DND-41 (cell line): ENCODE data around the gene CMTR1.

Source experiments
- ATAC-seq: fragments of 200-7000 bp; cut with Tn5 transposase; 3 replicates; pipeline ENCODE4 v1.9.1; 2021; ENCODE audit warnings: low read depth; ENCODE audit not compliant: insufficient read depth
- DNase-seq: peaks from one replicate; pipeline ENCODE4 v3.0.0-alpha.2; 2020
- H2AFZ ChIP-seq: 2 replicates; pipeline ENCODE4 v1.6.0; 2012; ENCODE audit warnings: low read depth, low read length
- H3K27ac ChIP-seq: 2 replicates; pipeline ENCODE4 v1.5.1; 2012; ENCODE audit warnings: low read length, inconsistent platforms
- H3K27me3 ChIP-seq: fragments of 200-600 bp; sonication (generic); 2 replicates; pipeline ENCODE4 v1.6.0; 2012; ENCODE audit warnings: low read length, mild to moderate bottlenecking, inconsistent platforms; ENCODE audit not compliant: insufficient read depth, poor library complexity
- H3K36me3 ChIP-seq: 2 replicates; pipeline ENCODE4 v1.5.1; 2012; ENCODE audit warnings: low read length, inconsistent platforms; ENCODE audit not compliant: insufficient read depth
- H3K4me1 ChIP-seq: 2 replicates; pipeline ENCODE4 v1.5.1; 2012; ENCODE audit warnings: mild to moderate bottlenecking, low read length; ENCODE audit not compliant: insufficient read depth
- H3K4me2 ChIP-seq: 2 replicates; pipeline ENCODE4 v1.6.0; 2012; ENCODE audit warnings: mild to moderate bottlenecking, moderate library complexity, low read length, inconsistent platforms; ENCODE audit not compliant: insufficient read depth
- H3K4me3 ChIP-seq, 2 experiments: fragments of 200-600 bp in 1 of 2; shearing (Covaris generic) in 1 of 2; 2 replicates each; pipeline ENCODE4 v1.5.1; 2012 to 2016; ENCODE audit warnings: inconsistent platforms in 2 of 2, low read length in 2 of 2, mild to moderate bottlenecking in 2 of 2, low read depth in 1 of 2, moderate library complexity in 1 of 2
- H3K79me2 ChIP-seq: 2 replicates; pipeline ENCODE4 v1.6.0; 2012; ENCODE audit warnings: low read length, inconsistent platforms; ENCODE audit not compliant: insufficient read depth
- H3K9ac ChIP-seq: 2 replicates; pipeline ENCODE4 v1.6.0; 2012; ENCODE audit warnings: low read depth, mild to moderate bottlenecking, inconsistent platforms, low read length, moderate library complexity
- H3K9me3 ChIP-seq: 2 replicates; pipeline ENCODE4 v1.5.1; 2012; ENCODE audit warnings: low read length, moderate library complexity, mild to moderate bottlenecking, inconsistent platforms; ENCODE audit not compliant: insufficient read depth, severe bottlenecking
- H4K20me1 ChIP-seq: 2 replicates; pipeline ENCODE4 v1.6.0; 2012; ENCODE audit warnings: low read length; ENCODE audit not compliant: insufficient read depth
- CTCF ChIP-seq: IDR thresholded peaks from 2 replicates; pipeline ENCODE4 v1.5.1; 2012; ENCODE audit warnings: borderline replicate concordance, low read length, moderate library complexity, mild to moderate bottlenecking; ENCODE audit not compliant: poor library complexity, severe bottlenecking; ENCODE audit errors: extremely low read depth
- EZH2 ChIP-seq: IDR thresholded peaks from 3 replicates; pipeline ENCODE4 v1.6.1; 2012; ENCODE audit warnings: borderline replicate concordance, low read depth, mild to moderate bottlenecking, moderate library complexity, low read length, inconsistent platforms; ENCODE audit not compliant: severe bottlenecking

Gene CMTR1

GRCh38 chr6:37486121-37486839, 53.3 kb downstream of the CMTR1 start:
- no peaks in the 10 kb centered on the region for H3K27me3 ChIP-seq
- TF ChIP-seq CTCF = no peak
- TF ChIP-seq EZH2 = no peak
- no peak overlapping the region for H3K9ac ChIP-seq
- DNase-seq (no peak), ATAC-seq (no peak)
- H3K9me3 ChIP-seq = no peaks in the 10 kb centered on the region
- H3K4me1 ChIP-seq = no peaks in the 10 kb centered on the region
- peaks cover 35% of the 10 kb centered on the region for H3K79me2 ChIP-seq
- H3K27ac ChIP-seq = no peak overlapping the region
- H3K36me3 ChIP-seq = peaks cover 58% of the 10 kb centered on the region
- no peak overlapping the region for H3K4me2 ChIP-seq
- H3K4me3 ChIP-seq = no peak overlapping the region
- H4K20me1 ChIP-seq = peaks cover 49% of the 10 kb centered on the region
- no peak overlapping the region for H2AFZ ChIP-seq

GRCh38 chr6:37487591-37488380, 54.8 kb downstream of the CMTR1 start:
- peaks cover 64% of the 10 kb centered on the region for H4K20me1 ChIP-seq
- no peaks in the 10 kb centered on the region for H3K27me3 ChIP-seq
- no peak overlapping the region for H2AFZ ChIP-seq
- ATAC-seq (no peak), DNase-seq (no peak)
- H3K9ac ChIP-seq = no peak overlapping the region
- H3K4me1 ChIP-seq = no peaks in the 10 kb centered on the region
- peaks cover 47% of the 10 kb centered on the region for H3K79me2 ChIP-seq
- H3K27ac ChIP-seq = no peak overlapping the region
- no peak overlapping the region for H3K4me2 ChIP-seq
- TF ChIP-seq EZH2 = no peak
- no peak for TF ChIP-seq CTCF
- H3K9me3 ChIP-seq = no peaks in the 10 kb centered on the region
- no peak overlapping the region for H3K4me3 ChIP-seq
- peaks cover 42% of the 10 kb centered on the region for H3K36me3 ChIP-seq

GRCh38 chr6:37488476-37488875, 55.5 kb downstream of the CMTR1 start:
- H3K27ac ChIP-seq = no peak overlapping the region
- DNase-seq = no peak

More at GRCh38 chr6:37488476-37488875, 55.5 kb downstream of the CMTR1 start:
- no peak for ATAC-seq
- H3K4me2 ChIP-seq = no peak overlapping the region
- H3K36me3 ChIP-seq = peaks cover 36% of the 10 kb centered on the region
- no peak overlapping the region for H3K9ac ChIP-seq
- no peak overlapping the region for H2AFZ ChIP-seq
- no peaks in the 10 kb centered on the region for H3K9me3 ChIP-seq
- H3K4me1 ChIP-seq = no peaks in the 10 kb centered on the region
- no peak for TF ChIP-seq CTCF
- no peak for TF ChIP-seq EZH2
- H4K20me1 ChIP-seq = peaks cover 63% of the 10 kb centered on the region
- no peaks in the 10 kb centered on the region for H3K27me3 ChIP-seq
- H3K4me3 ChIP-seq = no peak overlapping the region
- peaks cover 53% of the 10 kb centered on the region for H3K79me2 ChIP-seq
